GM18511 (cell line): ENCODE data around the gene OR5K3.

Experiments used
- ATAC-seq: cut with Tn5 transposase; IDR thresholded peaks from one replicate; pipeline ENCODE4 v1.9.1; 2021; ENCODE audit warnings: mild to moderate bottlenecking, moderate library complexity; ENCODE audit not compliant: unreplicated experiment

The OR5K3 gene

DNA sequence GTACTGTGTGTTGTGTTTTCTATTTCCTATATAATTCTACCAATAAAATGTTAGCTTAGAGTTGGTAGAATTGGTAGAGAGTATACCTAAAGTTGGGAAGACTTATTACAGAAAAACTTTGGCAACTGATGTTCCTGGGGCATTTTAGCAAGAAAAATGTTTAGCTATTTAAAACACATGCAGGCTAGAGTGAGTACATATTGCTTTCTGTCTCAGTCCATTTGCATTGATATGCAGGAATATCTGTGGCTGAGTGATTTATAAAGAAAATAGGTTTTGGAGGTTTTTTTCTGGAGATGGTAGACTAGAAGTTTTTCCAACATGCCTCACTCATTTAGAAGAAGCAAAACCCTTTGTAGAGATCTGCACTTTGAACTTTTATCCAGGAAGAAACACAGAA, 42.1 kb downstream of the OR5K3 start:
- ATAC-seq: no peak

- no peak for ATAC-seq
Measured at GRCh38 chr3:98433764-98434163, 43.3 kb downstream of the OR5K3 start.

DNA sequence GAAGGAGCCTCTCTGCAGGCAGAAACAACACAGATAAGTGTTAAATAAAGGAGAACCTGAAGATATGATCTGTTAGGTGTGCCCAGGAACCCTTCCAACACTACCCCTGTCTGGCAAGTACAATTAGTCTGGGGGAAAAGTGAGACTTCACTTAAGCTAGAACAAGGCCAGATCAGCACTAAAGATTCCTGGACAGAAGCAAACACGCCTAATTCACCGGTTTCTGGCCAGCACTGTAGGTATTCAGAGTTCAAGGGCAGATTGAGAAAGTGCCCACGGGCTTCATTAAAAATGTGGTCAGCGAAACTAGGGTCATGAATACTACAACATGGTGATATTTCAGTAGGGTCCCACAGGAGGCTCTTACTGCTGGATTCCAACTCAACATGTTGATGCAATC, 43.9 kb downstream of the OR5K3 start:
- ATAC-seq: no peak

- ATAC-seq: no peak
Measured at GRCh38 chr3:98440283-98440682, 49.8 kb downstream of the OR5K3 start.
